HG03457 (cell line): ENCODE measurements around the gene NKAIN4.

Experiments
- ATAC-seq: cut with Tn5 transposase; IDR thresholded peaks from one replicate; pipeline ENCODE4 v1.9.1; 2021; ENCODE audit warnings: moderate number of reproducible peaks; ENCODE audit not compliant: unreplicated experiment

NKAIN4 gene

GRCh38 chr20:63254232-63254605 lies at the start of gene NKAIN4:
NKAIN4 (minus strand) TSS chr20:63254463; CDS start chr20:63254450, 13 bp downstream.
- ATAC-seq: no peak

GRCh38 chr20:63303095-63303666 lies 48.9 kb upstream of the NKAIN4 start:
- no peak for ATAC-seq

- no peak for ATAC-seq
Measured at GRCh38 chr20:63301671-63302070, 47.4 kb upstream of the NKAIN4 start.

- no peak for ATAC-seq
Measured at GRCh38 chr20:63298731-63299312, 44.6 kb upstream of the NKAIN4 start.

GRCh38 chr20:63297796-63298572 lies 43.7 kb upstream of the NKAIN4 start:
- no peak for ATAC-seq

- ATAC-seq: no peak
Measured at GRCh38 chr20:63297371-63297781, 43.1 kb upstream of the NKAIN4 start.

- no peak for ATAC-seq
Measured at GRCh38 chr20:63296531-63297299, 42.5 kb upstream of the NKAIN4 start.

GRCh38 chr20:63295846-63296245 lies 41.6 kb upstream of the NKAIN4 start:
- no peak for ATAC-seq

GRCh38 chr20:63295422-63295821 lies 41.2 kb upstream of the NKAIN4 start:
- ATAC-seq: no peak

- no peak for ATAC-seq
Measured at GRCh38 chr20:63295018-63295417, 40.8 kb upstream of the NKAIN4 start.

- ATAC-seq: no peak
Measured at GRCh38 chr20:63294536-63294900, 40.3 kb upstream of the NKAIN4 start.

GRCh38 chr20:63293871-63294535 lies 39.7 kb upstream of the NKAIN4 start:
- no peak for ATAC-seq

GRCh38 chr20:63293456-63293855 lies 39.2 kb upstream of the NKAIN4 start:
- no peak for ATAC-seq

GRCh38 chr20:63292904-63293303 lies 38.6 kb upstream of the NKAIN4 start, which contains the start of gene COL20A1:
COL20A1 (plus strand) TSS chr20:63293186; CDS start chr20:63295108, 1,922 bp downstream.
- ATAC-seq: no peak

GRCh38 chr20:63292292-63292701 lies 38.0 kb upstream of the NKAIN4 start:
- no peak for ATAC-seq

GRCh38 chr20:63291811-63292210 lies 37.5 kb upstream of the NKAIN4 start:
- ATAC-seq: no peak

- ATAC-seq: no peak
Measured at GRCh38 chr20:63290677-63291472, 36.6 kb upstream of the NKAIN4 start.

- ATAC-seq: no peak
Measured at GRCh38 chr20:63290136-63290676, 35.9 kb upstream of the NKAIN4 start.

GRCh38 chr20:63289311-63290135 lies 35.3 kb upstream of the NKAIN4 start:
- no peak for ATAC-seq
